HepG2 (cell line): ENCODE measurements around the gene SLC12A5.

ENCODE experiments used
- ATF7-NPFF ChIP-seq: sonication (generic); formaldehyde crosslinking; IDR thresholded peaks from 2 replicates; pipeline ENCODE4 v1.8.1; 2023; ENCODE audit warnings: mild to moderate bottlenecking, low read depth, missing genetic modification reagents, moderate library complexity
- CHD4 ChIP-seq: fragments of 200-600 bp; sonication (generic); IDR thresholded peaks from 2 replicates; pipeline ENCODE4 v1.7.0; 2017; ENCODE audit warnings: mild to moderate bottlenecking, low read length, borderline replicate concordance
- CTCF ChIP-seq: sonication (generic); formaldehyde crosslinking; IDR thresholded peaks from 2 replicates; pipeline ENCODE4 v1.5.0; 2020; ENCODE audit warnings: mild to moderate bottlenecking, missing genetic modification reagents, moderate library complexity
- HNRNPUL1 ChIP-seq: fragments of 200-400 bp; formaldehyde crosslinking; IDR thresholded peaks from 2 replicates; pipeline ENCODE4 v1.6.1; 2017; ENCODE audit warnings: low read depth, mild to moderate bottlenecking, low read length, moderate library complexity
- NBN ChIP-seq: fragments of 450-650 bp; conservative IDR thresholded peaks from 2 replicates; pipeline ENCODE4 v1.6.1; 2017
- NFIC ChIP-seq: IDR thresholded peaks from 2 replicates; pipeline ENCODE4 v1.6.1; 2012; ENCODE audit warnings: mild to moderate bottlenecking, low read length, inconsistent platforms
- SOX6 ChIP-seq, 2 experiments: fragments of 450-650 bp in 1 of 2; sonication (generic) in 1 of 2; formaldehyde crosslinking in 1 of 2; IDR thresholded peaks; 2 replicates each; pipeline versions ENCODE4 v1.4.0 to v1.6.1; 2017 to 2020; ENCODE audit warnings: antibody characterized with exemption in 1 of 2, mild to moderate bottlenecking in 1 of 2, missing genetic modification reagents in 1 of 2
- SYNCRIP ChIP-seq: fragments of 200-400 bp; formaldehyde crosslinking; IDR thresholded peaks from 2 replicates; pipeline ENCODE4 v1.6.1; 2018; ENCODE audit warnings: mild to moderate bottlenecking, low read depth, low read length; ENCODE audit not compliant: insufficient read depth
- TCF7 ChIP-seq: sonication (generic); IDR thresholded peaks from 2 replicates; pipeline ENCODE4 v1.6.1; 2016; ENCODE audit warnings: antibody characterized with exemption, low read depth
- ZNF503 ChIP-seq: sonication (generic); formaldehyde crosslinking; IDR thresholded peaks from 2 replicates; pipeline ENCODE4 v1.4.0; 2020; ENCODE audit warnings: missing genetic modification reagents
- ZNF780A ChIP-seq: sonication (generic); formaldehyde crosslinking; IDR thresholded peaks from 2 replicates; pipeline ENCODE4 v1.8.0; 2022; ENCODE audit warnings: mild to moderate bottlenecking, missing genetic modification reagents, moderate library complexity

GRCh38 chr20:46047821-46048220 is 18.8 kb downstream of the SLC12A5 start:
- TF ChIP-seq NFIC: no peak
- no peak for TF ChIP-seq ATF7-NPFF
- TF ChIP-seq ZNF503 (CRISPR knock-in tag): no peak
- no peak for TF ChIP-seq HNRNPUL1
- TF ChIP-seq CHD4: no peak
- TF ChIP-seq SOX6 (IDR thresholded peaks at IDR 0.05): no peak
- no peak for TF ChIP-seq SOX6 (CRISPR knock-in tag; IDR thresholded peaks at IDR 0.05)
- TF ChIP-seq CTCF (CRISPR knock-in tag): no peak
- TF ChIP-seq ZNF780A (CRISPR knock-in tag): no peak
- TF ChIP-seq TCF7: no peak
- no peak for TF ChIP-seq NBN
- TF ChIP-seq SYNCRIP: no peak
